ENCODE data around the gene INPP5E.

DNA sequence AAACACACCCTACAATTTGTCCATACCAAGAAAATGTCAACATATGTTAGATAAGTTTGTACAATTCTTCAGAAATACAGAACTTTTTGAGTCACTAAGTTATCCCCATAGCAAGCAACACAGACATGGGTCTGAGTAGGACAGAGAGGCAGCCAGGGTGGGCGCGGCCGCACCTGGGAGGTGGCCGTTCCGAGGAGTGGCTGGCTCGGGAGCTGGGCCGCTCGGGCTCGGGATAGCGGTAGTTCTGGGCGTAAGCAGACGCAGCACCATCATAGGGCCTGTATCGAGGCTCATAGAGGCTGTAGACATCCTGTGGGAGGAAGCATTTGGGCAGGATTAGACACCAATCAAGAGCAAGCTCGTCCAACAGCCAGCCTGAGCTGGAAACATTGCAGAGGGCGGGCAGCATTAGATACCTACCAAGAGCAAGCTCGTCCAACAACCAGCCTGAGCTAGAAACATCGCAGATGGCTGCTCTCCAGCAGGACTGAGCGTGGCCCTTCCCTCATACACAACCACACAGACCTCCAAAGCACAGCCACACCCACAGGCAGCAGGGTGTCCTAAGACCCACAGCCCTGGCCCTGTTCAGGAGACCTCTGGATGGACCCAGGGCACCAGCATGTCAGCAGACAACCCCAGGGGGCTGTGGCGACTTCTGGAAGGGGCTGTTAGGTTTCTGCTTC lies 32.3 kb upstream of the INPP5E start:
- TF ChIP-seq, protein P1, sequence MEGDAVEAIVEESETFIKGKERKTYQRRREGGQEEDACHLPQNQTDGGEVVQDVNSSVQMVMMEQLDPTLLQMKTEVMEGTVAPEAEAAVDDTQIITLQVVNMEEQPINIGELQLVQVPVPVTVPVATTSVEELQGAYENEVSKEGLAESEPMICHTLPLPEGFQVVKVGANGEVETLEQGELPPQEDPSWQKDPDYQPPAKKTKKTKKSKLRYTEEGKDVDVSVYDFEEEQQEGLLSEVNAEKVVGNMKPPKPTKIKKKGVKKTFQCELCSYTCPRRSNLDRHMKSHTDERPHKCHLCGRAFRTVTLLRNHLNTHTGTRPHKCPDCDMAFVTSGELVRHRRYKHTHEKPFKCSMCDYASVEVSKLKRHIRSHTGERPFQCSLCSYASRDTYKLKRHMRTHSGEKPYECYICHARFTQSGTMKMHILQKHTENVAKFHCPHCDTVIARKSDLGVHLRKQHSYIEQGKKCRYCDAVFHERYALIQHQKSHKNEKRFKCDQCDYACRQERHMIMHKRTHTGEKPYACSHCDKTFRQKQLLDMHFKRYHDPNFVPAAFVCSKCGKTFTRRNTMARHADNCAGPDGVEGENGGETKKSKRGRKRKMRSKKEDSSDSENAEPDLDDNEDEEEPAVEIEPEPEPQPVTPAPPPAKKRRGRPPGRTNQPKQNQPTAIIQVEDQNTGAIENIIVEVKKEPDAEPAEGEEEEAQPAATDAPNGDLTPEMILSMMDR (IDR thresholded peaks at IDR 0.05; ENCODE audit: low read length), result no peak
- TF ChIP-seq EZH2phosphoT487 (IDR thresholded peaks at IDR 0.05; ENCODE audit: low read length), result no peak

Measured in MM.1S (cell line).